K562 (cell line): ENCODE measurements around the gene ZP3. TPM values are rescaled to one million over a fixed set of nuclear protein-coding genes. Genes with fewer than 3 reads are reported as not detected.

Experiments used
- BDP1 ChIP-seq: IDR thresholded peaks from 3 replicates; pipeline ENCODE4 v1.6.1; 2011; ENCODE audit not compliant: insufficient read length, insufficient read depth
- BRF2 ChIP-seq: IDR thresholded peaks from 3 replicates; pipeline ENCODE4 v1.6.1; 2011; ENCODE audit warnings: borderline replicate concordance, mild to moderate bottlenecking; ENCODE audit not compliant: insufficient read length, insufficient read depth
- CCAR2 ChIP-seq: fragments of 200-400 bp; formaldehyde crosslinking; IDR thresholded peaks from 2 replicates; pipeline ENCODE4 v1.6.1; 2017; ENCODE audit warnings: mild to moderate bottlenecking, low read depth, low read length
- ELK3 ChIP-seq: fragments of 450-650 bp; formaldehyde crosslinking; IDR thresholded peaks from 2 replicates; pipeline ENCODE4 v1.4.0; 2020; ENCODE audit warnings: mild to moderate bottlenecking
- ETV1 ChIP-seq: fragments of 450-650 bp; conservative IDR thresholded peaks from 2 replicates; pipeline ENCODE4 v1.6.1; 2016; ENCODE audit warnings: missing genetic modification characterization, control low read depth, low read depth, missing compliant biosample characterization
- FOXJ3 ChIP-seq: sonication (generic); formaldehyde crosslinking; IDR thresholded peaks from 2 replicates; pipeline ENCODE4 v1.4.0; 2020; ENCODE audit warnings: mild to moderate bottlenecking, missing genetic modification reagents
- HMG20A ChIP-seq: fragments of 450-650 bp; formaldehyde crosslinking; conservative IDR thresholded peaks from 2 replicates; pipeline ENCODE4 v1.4.0; 2020; ENCODE audit warnings: mild to moderate bottlenecking, mixed read lengths
- NBN ChIP-seq: fragments of 450-650 bp; IDR thresholded peaks from 2 replicates; pipeline ENCODE4 v1.6.1; 2016; ENCODE audit warnings: low read depth, mild to moderate bottlenecking
- NR2C1 ChIP-seq, 2 experiments: fragments of 450-650 bp; IDR thresholded peaks; 2 replicates each; pipeline ENCODE4 v1.6.1; 2017; ENCODE audit warnings: mild to moderate bottlenecking in 2 of 2, antibody characterized with exemption in 1 of 2, inconsistent platforms in 1 of 2, missing compliant biosample characterization in 1 of 2, missing genetic modification characterization in 1 of 2
- PKNOX1 ChIP-seq: fragments of 450-650 bp; IDR thresholded peaks from 2 replicates; pipeline ENCODE4 v1.6.1; 2016
- SMAD2 ChIP-seq: fragments of 150-350 bp; IDR thresholded peaks from 2 replicates; pipeline ENCODE4 v1.6.1; 2014; ENCODE audit warnings: low read depth, mild to moderate bottlenecking, low read length
- SP1 ChIP-seq: sonication (generic); formaldehyde crosslinking; IDR thresholded peaks from 2 replicates; pipeline ENCODE4 v1.8.1; 2022; ENCODE audit warnings: mild to moderate bottlenecking, missing genetic modification reagents
- TRIM24 ChIP-seq, 2 experiments: fragments of 450-650 bp; IDR thresholded peaks; 2 replicates each; pipeline ENCODE4 v1.6.1; 2016
- ZNF124 ChIP-seq: sonication (generic); formaldehyde crosslinking; IDR thresholded peaks from 2 replicates; pipeline ENCODE4 v1.8.1; 2022; ENCODE audit warnings: missing genetic modification reagents
- ZNF280A ChIP-seq: fragments of 450-650 bp; IDR thresholded peaks from 2 replicates; pipeline ENCODE4 v1.6.1; 2018; ENCODE audit warnings: mild to moderate bottlenecking, low read depth; ENCODE audit not compliant: partially characterized antibody
- ZNF3 ChIP-seq: fragments of 250-450 bp; sonication (Bioruptor Pico); IDR thresholded peaks from 2 replicates; pipeline ENCODE4 v1.5.0; 2021; ENCODE audit warnings: mild to moderate bottlenecking, moderate library complexity
- ZNF764 ChIP-seq: fragments of 250-450 bp; sonication (Bioruptor Pico); IDR thresholded peaks from 2 replicates; pipeline ENCODE4 v1.4.0; 2020; ENCODE audit warnings: low read depth, mild to moderate bottlenecking, moderate library complexity
- ZNF785 ChIP-seq: fragments of 250-450 bp; sonication (Bioruptor Pico); IDR thresholded peaks from 2 replicates; pipeline ENCODE4 v1.4.0; 2020; ENCODE audit warnings: mild to moderate bottlenecking
- polyA plus RNA-seq, 8 experiments: library from polyadenylated mRNA; depleted of rRNA in 4 of 8; stranded (reverse) in 5 of 8; unstranded in 3 of 8; fragments of >200 nt; fragmentation: Nextera tagmentation in 2 of 8; fragmentation: Illumina TruSeq in 1 of 8; extraction: Ambion mirVana in 2 of 8; extraction: Trizol in 1 of 8; gene quantifications; 2 replicates each; pipeline versions ENCODE4 v1.2.1 to v1.2.3, GENCODE V29; 2011 to 2014; ENCODE audit warnings: inconsistent platforms in 1 of 8, missing spikeins in 1 of 8
- total RNA-seq, 7 experiments: library from RNA; depleted of rRNA in 6 of 7; stranded (reverse); fragments of >200 nt in 6 of 7; fragmentation: Illumina TruSeq in 2 of 7; extraction: Trizol in 2 of 7; gene quantifications; 2 replicates each; pipeline versions ENCODE4 v1.2.1 to v1.2.3, GENCODE V29; 2011 to 2021; ENCODE audit warnings: low replicate concordance in 1 of 7
- TF ChIP-seq, protein P1 (sequence below), 2 experiments: fragments of 450-650 bp; IDR thresholded peaks; 2 replicates each; pipeline ENCODE4 v1.6.1; 2018; ENCODE audit warnings: mild to moderate bottlenecking in 2 of 2, low read depth in 1 of 2; ENCODE audit not compliant: partially characterized antibody in 2 of 2

The ZP3 gene
- total and polyA plus RNA-seq, 9 of the 15 experiments (the other 6 are each of a cell fraction or from before 2014, with no cell fraction given): 1.4 to 3.8 (median 2.4) TPM

DNA sequence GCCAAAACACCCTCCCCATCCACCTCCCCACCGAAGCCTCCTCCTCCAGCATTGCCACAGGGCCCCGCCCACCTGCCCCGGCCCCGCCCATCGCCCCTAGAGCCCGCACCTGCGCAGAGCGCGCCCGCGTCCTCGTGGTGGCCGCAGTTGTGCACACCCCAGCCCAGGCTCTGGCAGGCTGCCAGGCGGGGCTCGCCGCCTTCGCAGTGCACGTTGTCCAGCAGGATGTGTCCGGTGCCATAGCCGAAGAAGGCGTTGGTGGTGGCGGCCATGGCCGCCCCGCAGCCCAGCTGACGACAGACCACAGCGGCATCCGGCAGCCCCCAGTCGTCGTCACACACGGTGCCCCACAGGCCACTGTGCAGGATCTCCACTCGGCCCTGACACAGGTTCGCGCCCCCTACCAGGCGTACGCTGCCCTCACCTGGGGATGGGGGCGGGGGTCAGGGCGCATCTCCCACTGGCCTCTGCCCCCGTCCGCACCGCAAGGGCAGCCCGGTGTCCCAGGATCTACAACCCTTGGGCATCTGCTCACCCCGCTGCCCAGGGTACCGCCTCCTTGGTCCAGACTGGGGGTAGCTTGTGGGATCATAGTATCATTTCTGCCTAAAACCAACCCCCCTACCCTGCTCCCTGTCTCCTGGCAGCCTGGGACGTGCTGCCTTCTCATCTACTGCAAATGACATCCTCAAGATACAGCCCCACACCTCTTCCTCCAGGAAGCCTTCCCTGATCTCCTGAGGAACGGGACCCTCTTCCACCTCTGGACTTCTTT is 27.2 kb upstream of the ZP3 start (continued):
- TF ChIP-seq ZNF785 (CRISPR knock-in tag): no peak
- no peak for TF ChIP-seq PKNOX1
- no peak for TF ChIP-seq ZNF124
- TF ChIP-seq NR2C1 (IDR thresholded peaks at IDR 0.05): no peak
- TF ChIP-seq NR2C1 (tag; IDR thresholded peaks at IDR 0.05): no peak
- TF ChIP-seq NBN: no peak
- no peak for TF ChIP-seq TRIM24 (IDR thresholded peaks at IDR 0.05)
- TF ChIP-seq ELK3 (CRISPR knock-in tag): no peak
- no peak for TF ChIP-seq BDP1
- TF ChIP-seq SMAD2: no peak
- no peak for TF ChIP-seq FOXJ3 (CRISPR knock-in tag)
- peak; percentile 78 for TF ChIP-seq ETV1
- TF ChIP-seq HMG20A (CRISPR knock-in tag): no peak
- TF ChIP-seq SP1: peak; percentile 37; the same call in 1 of the 2 replicates
- no peak for TF ChIP-seq BRF2
- TF ChIP-seq, protein P1, sequence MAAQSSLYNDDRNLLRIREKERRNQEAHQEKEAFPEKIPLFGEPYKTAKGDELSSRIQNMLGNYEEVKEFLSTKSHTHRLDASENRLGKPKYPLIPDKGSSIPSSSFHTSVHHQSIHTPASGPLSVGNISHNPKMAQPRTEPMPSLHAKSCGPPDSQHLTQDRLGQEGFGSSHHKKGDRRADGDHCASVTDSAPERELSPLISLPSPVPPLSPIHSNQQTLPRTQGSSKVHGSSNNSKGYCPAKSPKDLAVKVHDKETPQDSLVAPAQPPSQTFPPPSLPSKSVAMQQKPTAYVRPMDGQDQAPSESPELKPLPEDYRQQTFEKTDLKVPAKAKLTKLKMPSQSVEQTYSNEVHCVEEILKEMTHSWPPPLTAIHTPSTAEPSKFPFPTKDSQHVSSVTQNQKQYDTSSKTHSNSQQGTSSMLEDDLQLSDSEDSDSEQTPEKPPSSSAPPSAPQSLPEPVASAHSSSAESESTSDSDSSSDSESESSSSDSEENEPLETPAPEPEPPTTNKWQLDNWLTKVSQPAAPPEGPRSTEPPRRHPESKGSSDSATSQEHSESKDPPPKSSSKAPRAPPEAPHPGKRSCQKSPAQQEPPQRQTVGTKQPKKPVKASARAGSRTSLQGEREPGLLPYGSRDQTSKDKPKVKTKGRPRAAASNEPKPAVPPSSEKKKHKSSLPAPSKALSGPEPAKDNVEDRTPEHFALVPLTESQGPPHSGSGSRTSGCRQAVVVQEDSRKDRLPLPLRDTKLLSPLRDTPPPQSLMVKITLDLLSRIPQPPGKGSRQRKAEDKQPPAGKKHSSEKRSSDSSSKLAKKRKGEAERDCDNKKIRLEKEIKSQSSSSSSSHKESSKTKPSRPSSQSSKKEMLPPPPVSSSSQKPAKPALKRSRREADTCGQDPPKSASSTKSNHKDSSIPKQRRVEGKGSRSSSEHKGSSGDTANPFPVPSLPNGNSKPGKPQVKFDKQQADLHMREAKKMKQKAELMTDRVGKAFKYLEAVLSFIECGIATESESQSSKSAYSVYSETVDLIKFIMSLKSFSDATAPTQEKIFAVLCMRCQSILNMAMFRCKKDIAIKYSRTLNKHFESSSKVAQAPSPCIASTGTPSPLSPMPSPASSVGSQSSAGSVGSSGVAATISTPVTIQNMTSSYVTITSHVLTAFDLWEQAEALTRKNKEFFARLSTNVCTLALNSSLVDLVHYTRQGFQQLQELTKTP (IDR thresholded peaks at IDR 0.05; ENCODE audit: low read depth in 1 of 2, partially characterized antibody in 2 of 2): no peak
- TF ChIP-seq CCAR2: no peak
- TF ChIP-seq ZNF3: no peak
- 0 out of 2 replicates have a peak, but pooled peaks have one; percentile 55 for TF ChIP-seq ZNF764 (CRISPR knock-in tag)
- TF ChIP-seq ZNF280A: no peak
